Dermis microvascular lymphatic vessel endothelial cell (primary cell): ENCODE results near the gene ACOX3. TPM values are rescaled to one million over a fixed set of nuclear protein-coding genes. Genes with fewer than 3 reads are reported as not detected.

Source experiments
- DNase-seq, 2 donors: peaks; one replicate each; pipeline versions ENCODE4 v3.0.0 to v3.0.0-alpha.2; 2010; ENCODE audit warnings: low read depth in 2 of 2
- total RNA-seq: library from RNA; depleted of rRNA; stranded (reverse); fragments of >200 nt; gene quantifications from 2 replicates; pipeline ENCODE4 v1.2.1, GENCODE V29; 2014

The ACOX3 gene
- total RNA-seq, 1 donor from 2014 or later, result 19.4 TPM

DNA sequence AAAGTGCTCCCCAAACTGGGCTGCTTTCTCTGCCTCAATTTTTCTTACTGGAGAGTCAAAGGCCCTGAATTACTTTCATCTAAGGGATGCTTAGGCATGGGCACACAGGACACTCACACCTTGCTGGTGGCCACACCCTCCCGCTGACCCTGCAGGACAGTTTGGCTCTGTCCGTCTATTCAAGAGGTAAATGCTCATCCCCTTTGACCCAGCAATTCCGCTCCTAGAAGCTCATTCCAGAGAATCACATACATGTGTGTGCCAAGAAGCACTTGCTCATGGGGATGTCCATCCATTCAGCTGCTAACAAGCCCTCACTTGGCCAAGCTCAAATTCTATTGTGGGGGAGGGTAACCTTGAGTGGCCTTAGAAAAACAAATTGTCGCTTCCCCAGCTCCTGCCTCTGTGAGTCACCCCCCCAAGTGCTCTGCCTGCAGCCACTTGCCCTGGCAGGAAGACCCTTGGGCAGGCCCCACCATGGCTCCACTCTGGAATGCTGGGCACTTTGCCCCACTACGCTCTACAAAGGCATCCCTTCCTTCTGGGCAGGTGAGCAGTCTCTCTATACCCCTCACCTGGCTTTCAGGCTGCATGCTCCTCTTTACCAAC lies 116.5 kb downstream of the ACOX3 start:
- DNase-seq, result no peak

DNA sequence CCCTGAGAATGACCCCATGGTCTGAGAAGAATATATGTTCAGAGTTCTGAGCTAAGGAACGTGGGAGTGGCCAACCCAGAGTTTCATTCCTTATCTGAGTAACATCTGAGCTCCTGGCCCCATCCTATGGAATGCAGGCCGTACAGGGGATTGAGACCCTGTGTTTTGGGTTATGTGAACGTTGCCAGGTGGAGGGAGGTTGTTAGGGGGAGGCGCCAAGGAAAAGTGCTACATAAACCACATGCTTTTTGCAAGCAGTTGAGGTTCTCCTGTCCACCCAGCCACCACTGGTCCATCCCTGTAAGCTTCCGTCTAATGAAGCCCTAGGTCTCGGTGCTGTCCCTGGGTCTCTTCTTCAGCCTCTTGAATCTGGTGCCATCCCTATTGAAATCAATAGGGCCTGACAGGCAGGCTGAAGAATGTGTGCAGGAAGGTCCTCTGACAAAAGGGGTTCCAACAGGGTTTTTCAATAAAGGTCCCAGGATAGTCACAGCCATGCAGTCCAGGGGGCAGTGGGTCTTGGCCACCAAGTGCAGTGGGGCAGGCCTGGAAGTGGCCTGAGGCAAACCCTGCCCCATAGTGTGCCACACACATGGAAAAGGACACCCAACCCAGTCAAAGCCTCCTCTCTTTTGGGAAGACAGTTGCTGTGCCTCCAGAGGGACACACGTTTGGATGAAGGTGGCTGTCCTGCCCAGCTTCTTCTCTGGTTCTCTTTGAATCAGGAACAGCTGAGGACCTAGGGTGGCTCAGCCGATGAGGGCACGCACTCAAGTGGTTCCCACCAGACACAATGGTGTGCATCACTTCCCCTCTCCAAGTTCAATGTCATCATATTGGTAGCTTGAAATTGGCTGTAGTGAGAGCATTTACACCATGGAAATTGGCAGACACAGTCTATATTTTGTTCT lies 117.5 kb downstream of the ACOX3 start:
- DNase-seq, result no peak

DNA sequence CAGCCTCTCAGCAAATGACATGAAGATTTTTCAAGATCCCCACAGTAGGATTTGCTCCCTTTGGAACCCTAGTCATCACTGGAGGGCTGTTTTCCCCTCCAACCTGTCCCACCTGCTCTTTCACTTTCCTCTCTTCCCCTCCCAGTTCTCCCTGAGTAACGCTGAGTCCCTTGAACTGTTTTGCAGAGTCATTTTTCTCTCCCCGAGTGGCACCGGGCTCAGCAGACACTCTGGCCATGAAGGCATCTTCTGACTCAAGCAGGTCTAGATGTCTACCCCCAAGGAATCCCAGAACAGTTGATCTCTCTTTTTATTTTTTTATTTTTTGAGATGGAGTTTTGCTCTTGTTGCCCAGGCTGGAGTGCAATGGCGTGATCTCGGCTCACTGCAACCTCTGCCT lies 118.8 kb downstream of the ACOX3 start:
- DNase-seq, result no peak

DNA sequence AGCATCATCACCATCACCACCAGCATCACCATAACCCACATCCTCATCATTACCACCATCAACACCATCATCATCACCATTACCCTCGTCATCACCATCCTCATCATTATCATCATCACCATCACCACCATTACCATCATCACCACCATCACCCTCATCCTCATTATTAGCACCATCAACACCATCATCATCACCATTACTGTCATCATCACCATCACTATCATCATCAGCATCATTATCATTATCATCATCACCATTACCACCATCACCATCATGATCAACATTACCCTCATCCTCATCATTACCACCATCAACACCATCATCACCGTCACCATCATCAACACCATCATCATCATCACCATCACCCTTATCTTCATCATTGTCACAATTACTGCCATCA lies 119.3 kb downstream of the ACOX3 start:
- no peak for DNase-seq

DNA sequence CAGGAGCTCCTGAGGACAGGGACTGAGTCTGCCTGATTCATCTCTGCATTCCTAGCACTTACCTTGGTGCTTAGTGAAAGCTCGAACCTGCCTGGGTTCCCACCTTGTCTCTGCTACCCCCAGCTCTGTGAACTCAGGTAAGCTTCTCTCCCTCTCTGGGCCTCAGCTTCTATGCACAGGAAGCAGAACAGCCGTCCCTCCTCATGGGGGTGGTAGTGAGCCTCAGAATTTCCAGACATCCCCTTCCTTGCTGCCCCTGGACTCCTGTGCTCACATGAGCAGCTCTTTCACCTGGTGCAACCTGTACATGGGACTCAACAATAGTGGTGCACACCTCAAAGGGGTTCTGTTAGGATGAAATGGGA lies 120.2 kb downstream of the ACOX3 start:
- DNase-seq, result no peak

DNA sequence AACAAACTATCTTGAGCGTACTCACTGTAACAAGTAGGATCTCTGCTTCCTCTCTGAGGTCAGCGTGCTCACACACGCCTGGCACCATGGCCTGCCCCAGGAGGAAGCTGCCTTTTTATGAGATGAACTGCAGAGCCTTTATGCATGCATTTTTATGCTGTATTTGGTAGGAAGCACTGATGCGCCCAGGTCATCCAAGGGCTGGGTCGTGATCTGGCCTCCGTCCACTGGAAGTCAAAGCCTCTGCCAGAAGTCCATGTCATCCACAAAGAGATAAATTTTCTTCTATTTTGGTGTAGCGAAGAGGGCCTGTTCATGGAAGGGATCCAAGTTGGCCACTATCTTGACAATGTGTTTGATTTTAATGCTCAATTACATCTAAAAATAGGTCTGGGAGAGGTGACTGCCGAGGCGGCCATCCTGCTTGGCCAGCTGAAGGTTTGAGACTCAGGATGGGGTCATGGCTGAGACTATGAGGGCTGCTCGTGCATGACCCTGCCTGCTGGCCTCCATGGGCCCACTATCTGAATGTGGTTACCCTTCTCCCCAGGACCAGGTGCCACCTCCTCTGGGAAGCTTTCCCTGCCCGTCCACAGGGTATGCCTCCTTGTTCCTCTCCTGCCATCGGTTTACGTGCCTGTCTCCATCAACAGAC lies 120.7 kb downstream of the ACOX3 start:
- DNase-seq, result no peak

DNA sequence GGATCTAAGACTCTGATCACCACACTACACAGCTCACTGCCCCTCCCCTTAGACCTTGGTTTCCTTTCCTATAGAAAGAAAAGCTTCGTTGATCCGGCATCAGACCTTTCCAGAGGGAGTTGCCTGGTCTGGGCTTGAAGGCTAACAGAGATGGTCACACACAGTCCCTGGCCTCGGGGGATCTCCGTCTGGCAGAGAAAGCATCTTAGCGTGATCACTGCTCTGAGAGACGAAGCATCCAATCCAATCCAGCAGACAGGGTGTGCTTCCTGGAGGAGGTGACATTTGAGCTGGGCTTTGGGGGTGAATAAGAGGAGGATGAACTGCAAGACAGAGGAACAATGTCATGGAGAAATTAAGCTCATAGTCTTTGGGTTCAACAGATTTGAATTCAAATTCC lies 121.5 kb downstream of the ACOX3 start:
- no peak for DNase-seq

DNA sequence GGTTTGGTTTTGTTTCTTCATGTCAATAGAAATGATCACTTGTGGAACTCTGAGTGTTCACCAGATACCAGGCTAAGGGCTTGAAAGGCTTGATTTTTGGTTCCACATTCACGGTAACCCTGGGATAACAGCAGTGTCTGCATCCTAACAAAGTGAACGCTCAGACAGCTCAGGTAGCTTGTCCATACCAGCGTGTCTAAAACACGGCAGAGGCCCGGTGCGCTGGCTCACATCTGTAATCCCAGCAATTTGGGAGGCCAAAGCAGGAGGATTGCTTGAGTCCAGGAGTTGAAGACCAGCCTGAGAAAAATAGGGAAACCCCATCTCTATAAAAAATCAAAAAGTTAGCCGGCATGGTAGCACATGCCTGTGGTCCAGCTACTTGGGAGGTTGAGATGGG lies 122.0 kb downstream of the ACOX3 start:
- DNase-seq, result no peak

DNA sequence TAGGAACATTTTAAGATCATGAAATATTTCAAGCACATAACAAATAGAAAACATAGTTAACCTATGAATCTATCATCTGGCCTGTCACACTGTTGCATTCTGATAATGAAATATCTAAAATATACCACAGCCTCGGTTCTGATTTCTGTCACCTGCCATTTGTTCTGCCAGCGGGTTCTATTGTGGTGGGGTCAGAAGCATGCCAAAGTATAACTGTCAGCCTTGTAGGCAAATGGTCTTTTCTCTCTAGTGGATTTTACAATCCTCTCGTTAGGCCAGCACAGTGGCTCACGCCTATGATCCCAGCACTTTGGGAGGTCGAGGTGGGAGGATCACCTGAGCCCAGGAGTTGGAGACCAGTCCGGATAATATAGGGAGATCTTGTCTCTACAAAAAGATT lies 123.0 kb downstream of the ACOX3 start:
- no peak for DNase-seq

DNA sequence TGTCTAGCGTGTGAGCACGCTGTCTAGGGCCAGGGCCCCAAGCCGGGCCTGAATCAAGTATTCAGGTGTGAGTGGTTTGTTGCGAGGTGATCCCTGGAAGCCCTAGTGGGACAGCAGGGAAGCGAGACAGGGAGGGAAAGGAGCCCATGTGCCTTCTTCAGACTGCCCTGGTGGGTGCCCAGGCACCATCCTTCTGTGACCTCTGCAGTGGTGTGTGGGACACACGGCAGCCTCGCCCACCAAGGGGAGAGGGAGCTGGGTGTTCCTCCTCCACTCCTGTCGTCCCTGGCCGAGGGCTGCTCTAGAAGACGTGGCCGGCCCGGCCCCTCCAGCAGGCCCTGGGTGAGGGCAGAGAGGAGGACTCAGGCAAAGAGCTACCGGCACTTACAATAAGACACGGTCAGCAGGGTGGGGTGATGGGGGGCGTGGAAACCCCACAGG lies 123.6 kb downstream of the ACOX3 start:
- DNase-seq, result no peak

Other genes with a start within 250 kb of the ACOX3 start
- 82.8 and 147 TPM in 2 replicates for gene SH3TC1, start 241.4 kb downstream of the ACOX3 start, total RNA-seq
- 1.4 and 7.5 TPM in 2 replicates for gene HTRA3, start 171.0 kb downstream of the ACOX3 start, total RNA-seq
- 7.4 and 9.1 TPM in 2 replicates for gene TRMT44, start 54 bp upstream of the ACOX3 start, total RNA-seq
- gene GPR78, start 139.7 kb upstream of the ACOX3 start, total RNA-seq, result not detected in 2 replicates
- gene CPZ, start 152.0 kb upstream of the ACOX3 start, total RNA-seq, result under 0.01 TPM in 1 of 2 replicates, not detected in the other